Gastrocnemius medialis (tissue), 4 donors: Measurements from ENCODE around the gene MASP1.

Experiments used
- POLR2A ChIP-seq, 2 donors: fragments of 450-650 bp; IDR thresholded peaks; one replicate each; pipeline ENCODE4 v1.6.1; 2017; ENCODE audit warnings: antibody characterized with exemption in 2 of 2, mild to moderate bottlenecking in 2 of 2, moderate library complexity in 2 of 2
- TF ChIP-seq, protein P1 (sequence below), 5 experiments: fragments of 450-650 bp in 3 of 5; fragments of 200-600 bp in 2 of 5; sonication (generic) in 2 of 5; IDR thresholded peaks in 4 of 5; conservative IDR thresholded peaks in 1 of 5; 1 replicate in 4 of 5; 2 replicates in 1 of 5; pipeline ENCODE4 v1.5.1; 2016 to 2019; ENCODE audit warnings: antibody characterized with exemption in 5 of 5, mild to moderate bottlenecking in 3 of 5, moderate library complexity in 3 of 5

DNA sequence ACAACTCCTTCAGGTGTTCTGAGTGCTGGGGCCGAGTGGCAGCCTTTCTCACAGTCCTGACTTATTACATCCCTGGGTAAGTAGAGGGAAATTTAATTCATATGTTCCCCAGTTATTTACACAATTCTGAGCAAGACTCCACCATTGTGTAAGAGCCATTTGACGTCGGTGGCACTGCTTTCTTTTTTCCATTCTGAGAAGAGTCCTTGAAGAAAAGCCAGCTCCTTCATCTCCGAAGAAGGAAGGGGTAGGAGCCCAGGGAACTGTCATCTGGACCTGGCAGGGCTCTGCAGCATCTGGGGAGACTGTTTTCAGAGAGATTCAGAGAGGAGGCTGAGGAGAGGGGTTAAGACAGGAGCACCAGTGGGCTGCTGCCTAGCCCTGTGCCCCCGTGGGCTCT is 22.6 kb upstream of the MASP1 start:
- TF ChIP-seq, protein P1, sequence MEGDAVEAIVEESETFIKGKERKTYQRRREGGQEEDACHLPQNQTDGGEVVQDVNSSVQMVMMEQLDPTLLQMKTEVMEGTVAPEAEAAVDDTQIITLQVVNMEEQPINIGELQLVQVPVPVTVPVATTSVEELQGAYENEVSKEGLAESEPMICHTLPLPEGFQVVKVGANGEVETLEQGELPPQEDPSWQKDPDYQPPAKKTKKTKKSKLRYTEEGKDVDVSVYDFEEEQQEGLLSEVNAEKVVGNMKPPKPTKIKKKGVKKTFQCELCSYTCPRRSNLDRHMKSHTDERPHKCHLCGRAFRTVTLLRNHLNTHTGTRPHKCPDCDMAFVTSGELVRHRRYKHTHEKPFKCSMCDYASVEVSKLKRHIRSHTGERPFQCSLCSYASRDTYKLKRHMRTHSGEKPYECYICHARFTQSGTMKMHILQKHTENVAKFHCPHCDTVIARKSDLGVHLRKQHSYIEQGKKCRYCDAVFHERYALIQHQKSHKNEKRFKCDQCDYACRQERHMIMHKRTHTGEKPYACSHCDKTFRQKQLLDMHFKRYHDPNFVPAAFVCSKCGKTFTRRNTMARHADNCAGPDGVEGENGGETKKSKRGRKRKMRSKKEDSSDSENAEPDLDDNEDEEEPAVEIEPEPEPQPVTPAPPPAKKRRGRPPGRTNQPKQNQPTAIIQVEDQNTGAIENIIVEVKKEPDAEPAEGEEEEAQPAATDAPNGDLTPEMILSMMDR (IDR thresholded peaks at IDR 0.05 in 4 of 5, conservative IDR thresholded peaks at IDR 0.05 in 1 of 5), result no peak
- TF ChIP-seq POLR2A (IDR thresholded peaks at IDR 0.05), result no peak
